Kasumi-1 (cell line): ENCODE results near the gene ATG101.
A peak's percentile ranks its signal among the peaks of the same experiment; 100 is the strongest.
"Not testable (repeated sequence)": the region's sequence is repeated elsewhere in the genome, so short reads cannot be mapped to it uniquely, and the experiment has no call there.

Experiments used
- DNase-seq, 2 experiments: peaks; one replicate each; lab custom pipeline; 2025; lab: John Stamatoyannopoulos, UW

The ATG101 gene

DNA sequence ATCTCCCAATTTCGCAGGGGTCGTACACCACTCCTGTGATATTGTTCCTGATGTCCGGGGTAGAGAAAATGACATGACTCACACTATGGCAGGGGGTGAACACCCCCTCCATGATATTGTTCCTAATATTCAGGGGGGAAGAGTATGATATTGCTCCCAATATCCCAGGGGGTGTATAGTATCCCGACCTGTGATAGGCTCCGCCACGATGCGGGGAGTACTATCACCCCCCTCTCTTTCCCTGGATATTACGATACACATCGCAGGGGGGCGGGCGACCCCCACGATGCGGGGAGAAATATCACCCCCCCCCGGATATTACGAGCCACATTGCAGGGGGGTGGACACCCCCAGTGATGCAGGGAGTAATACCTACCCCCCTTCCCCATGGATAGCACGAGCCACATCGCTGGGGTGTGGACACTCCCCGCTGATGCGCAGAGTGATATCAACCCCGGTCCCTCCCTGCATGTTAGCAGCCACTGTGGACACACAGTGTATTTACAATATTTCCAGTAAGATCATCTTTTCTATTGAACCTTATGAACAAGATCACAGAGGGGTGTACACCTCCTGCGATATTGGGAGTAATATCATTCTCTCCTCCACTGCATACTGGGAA is 27.4 kb downstream of the ATG101 start:
- DNase-seq = no peak

DNA sequence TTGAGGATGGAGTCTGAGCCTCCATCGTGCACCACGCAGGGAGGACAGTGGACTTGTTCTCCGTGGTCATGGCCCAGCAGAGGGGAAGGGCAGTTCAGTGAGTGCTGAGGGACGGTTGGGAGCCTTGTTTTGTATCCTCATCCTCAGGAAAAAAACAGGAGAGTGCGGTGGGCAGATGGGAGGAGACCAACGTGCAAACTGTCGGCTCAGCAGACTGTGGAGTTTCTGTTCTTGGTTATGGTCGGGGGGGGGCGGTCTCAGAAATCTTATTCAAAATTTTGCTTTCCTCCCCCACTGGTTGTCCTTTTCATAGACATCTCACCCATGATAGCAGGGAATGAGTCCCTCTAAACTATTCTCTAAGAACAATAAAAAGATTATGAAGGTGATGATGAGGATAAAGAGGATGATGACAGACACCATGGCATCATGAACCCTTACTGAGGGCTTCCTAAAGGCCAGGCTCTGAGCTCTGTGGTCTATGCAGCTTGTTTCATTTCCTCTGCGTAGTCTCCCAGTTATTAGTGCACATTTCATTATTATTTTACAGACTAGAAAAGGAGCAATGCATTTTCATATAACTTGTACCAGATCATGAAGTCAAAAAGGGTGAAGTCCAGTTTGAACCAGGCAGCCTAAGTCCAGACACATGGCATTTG is 34.8 kb downstream of the ATG101 start:
- DNase-seq = not testable (repeated sequence)

DNA sequence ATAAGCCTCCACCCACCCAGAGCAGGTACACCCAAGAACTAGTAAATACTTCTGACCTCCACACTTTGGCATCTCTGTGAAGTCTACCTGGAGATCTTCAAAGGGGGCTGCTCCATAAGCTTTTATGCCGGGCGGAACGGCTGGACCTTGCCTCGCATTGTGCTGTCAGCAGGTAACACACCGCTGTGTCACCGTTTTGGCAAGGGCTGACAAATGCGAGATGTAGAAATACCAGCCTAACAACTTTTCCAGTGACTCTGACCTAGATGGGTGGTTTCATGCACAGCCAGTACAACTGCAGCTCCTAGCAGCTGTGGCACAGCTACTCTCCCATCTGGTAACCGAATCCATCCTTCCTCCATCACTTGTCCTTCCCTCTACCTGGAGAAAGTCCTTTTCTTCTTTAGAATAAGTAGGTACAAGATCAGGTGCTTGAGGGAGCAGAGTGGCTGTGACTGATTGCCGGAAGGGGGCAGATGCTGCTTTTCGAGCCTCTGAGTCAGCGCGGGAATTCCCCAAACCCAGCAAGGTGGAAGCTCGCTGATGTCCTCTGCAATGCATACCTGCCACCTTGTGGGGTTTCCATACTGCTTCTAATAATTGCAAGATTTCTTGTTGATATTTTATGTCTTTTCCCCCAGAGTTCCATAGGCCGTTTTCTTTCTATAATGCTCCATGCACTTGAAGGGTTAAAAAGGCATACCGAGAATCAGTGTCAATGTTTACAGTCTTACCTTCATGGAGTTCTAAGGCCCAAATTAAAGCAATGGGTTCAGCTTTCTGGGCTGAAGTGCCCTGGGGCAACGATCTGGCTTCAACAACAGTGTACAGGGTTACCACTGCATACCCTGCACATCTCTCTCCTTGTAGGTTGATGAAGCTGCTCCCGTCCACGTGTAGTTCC is 46.7 kb downstream of the ATG101 start:
- not testable (repeated sequence) for DNase-seq

DNA sequence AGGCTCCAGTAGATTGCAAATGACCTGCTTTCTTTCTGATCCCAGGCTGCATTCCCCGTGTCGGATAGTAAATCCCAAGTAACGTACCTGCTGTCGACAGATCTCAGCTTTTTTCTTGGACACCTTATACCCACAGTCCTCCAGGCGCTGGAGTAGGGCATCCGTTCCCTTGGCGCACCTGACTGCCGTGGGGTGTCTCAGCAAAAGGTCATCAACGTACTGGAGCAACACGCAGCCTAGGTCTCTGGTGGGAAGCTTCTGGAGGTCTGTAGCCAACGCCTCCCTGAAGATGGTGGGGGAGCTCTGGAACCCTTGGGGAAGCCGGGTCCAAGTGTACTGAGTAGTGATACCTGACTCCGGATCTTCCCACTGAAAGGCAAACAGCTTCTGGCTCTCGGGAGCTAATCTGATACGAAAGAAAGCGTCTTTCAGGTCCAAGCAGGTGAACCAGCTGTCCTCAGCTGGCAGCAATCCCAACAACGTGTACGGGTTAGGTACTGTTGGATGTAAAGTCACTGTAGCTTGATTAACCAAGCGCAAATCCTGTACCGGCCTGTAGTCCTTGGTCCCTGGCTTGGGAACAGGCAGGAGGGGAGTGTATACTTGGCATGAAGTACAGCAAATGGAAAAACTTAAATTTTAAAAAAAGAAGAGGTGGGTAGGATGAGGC is 48.2 kb downstream of the ATG101 start:
- DNase-seq = not testable (repeated sequence)

DNA sequence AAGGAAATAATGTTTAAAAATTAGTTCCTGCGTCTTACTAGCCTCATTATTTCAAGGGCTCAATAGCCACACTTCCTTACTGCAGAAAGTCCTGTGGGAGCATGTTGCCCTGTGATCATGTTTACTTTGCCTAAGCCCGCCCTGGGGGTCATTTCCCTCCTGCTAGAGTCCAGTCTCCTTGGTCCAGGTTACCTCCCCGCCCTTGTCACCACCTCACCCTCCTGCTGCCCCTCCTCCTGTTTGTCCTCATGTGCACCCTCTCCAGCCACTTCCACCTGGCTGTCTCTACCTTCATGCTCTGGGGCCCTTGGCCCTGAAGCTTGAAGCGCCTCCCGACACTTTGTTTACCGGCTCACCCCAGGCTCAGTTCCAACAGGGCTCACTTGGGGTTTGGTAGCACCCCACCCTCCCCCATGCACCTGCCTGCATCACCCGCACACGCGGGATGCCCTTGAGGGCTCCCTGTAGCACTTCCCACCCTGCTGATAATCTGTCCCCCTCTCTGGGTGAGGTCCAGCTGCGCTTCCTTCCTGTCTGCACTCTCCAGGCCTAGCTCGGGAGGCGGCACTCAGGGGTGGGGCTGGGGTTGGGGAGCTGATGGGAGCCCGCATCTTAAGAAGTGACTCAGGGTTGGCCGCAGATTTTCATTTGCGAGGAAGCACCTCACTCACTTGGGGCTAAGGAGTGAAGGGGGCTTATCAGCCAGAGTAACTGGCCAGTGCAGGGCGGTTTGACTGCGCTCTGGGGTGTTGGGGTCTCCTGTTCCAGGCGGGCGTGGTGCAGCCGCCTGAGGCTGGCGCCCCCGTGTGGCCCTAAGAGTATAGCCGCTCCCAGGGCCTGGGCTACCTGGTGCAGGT is 49.8 kb downstream of the ATG101 start:
- peak; percentile 22 to 48 for DNase-seq

DNA sequence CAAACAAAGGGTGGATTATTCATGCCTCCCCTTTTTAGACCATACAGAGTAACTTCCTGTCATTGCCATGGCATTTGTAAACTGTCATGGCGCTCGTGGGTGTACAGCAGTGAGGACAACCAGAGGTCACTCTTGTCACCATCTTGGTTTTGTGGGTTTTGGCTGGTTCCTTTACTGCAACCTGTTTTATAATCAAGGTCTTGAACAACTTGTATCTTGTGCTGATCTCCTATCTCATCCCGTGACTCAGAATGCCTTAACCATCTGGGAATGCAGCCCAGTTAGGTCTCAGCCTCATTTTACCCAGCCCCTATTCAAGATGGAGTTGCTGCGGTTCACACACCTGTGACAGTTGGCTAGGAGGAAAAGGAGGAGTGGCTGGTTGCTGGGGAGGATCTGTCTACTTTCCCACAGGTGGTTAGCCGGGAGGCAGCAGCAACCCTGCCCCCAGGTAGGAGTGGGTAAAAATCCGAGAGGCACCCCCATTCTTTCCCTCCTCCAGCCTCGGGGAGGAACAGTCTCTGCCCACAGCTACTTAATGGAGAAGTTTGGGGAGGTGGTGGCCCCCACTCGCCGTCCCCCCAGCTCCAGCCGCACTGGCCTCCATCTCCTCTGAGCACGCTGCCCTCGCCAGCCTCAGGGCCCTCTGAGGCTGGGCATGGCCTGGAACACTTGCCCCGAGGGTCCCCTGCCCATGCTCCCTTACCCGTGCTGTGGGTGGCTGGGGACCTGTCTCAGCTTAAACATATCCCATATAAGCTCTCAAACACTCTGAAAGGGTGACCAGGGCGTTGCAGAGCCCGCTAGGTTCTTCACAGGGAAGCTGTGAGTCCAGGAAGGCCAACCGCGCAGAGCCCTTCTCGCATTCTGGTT is 51.4 kb downstream of the ATG101 start:
- no peak for DNase-seq

DNA sequence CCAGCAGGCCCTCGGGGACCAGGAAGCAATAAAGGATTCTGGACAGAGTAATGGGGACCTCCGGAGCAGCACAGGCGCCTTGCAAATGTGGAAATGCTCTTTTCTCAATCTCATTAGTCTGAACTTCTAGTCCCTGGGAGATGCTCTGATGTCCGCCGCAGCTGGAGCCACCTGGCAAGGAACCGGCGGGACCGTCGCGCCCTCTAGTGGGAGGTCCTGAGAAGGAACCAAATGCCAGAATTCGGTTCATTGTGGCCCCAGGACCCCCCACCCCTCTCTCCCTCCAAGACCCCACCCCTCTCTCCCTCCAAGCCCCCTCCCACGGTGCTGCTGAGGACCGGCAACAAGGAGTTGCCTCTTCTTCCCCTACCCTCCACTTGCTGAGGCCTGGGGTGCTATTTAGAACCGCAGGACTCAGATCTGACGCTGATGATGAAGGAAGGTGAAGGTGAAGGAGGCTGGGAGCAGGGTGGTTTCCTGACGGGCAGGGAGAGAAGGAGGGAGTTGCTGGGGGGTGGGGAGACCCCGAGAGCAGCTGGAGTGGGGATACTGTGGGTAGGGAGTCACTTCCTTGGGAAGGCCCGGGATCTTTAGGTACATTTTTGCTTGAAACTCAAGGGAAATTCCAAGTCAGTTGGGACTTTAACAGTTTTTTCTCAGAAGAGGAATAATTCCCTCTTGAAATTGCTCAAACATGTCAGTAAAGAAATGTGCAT is 52.2 kb downstream of the ATG101 start:
- peak; percentile 47 to 63 for DNase-seq

DNA sequence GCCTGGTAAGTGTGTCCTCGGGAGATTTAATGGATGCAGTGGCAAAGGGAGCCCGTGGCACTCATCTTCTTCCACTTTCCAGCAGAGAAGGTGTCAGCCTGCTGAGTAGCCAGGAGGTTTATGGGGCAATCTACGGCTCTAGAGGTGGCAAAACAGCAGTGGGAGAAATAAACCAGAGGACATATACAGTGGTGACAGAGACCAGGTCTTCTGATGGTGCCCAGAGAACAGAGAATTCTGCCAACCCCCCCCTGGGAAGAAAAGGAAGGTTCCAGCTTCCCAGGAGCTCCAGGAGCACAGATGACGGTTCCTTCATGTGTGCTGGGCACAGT is 52.7 kb downstream of the ATG101 start:
- DNase-seq = no peak

DNA sequence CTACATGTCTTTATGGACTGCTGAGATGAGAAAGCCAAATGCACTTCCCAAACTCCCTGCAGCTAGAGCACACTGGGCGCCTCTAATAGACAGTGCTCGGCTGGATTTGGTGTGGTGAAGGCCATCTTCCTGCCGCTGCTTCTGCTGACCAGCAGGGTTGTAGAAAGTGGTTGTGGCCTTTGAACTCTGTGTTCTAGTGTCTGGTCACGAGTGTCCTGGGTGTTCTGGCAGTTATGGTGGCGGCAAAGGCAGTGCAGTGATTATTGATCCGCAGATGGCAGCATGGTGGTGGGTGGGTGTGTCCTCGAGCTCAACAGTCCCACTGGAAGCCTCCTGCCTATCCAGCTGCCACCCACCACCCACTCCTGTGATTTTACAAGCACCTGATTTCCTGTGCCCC is 53.1 kb downstream of the ATG101 start:
- DNase-seq = no peak

DNA sequence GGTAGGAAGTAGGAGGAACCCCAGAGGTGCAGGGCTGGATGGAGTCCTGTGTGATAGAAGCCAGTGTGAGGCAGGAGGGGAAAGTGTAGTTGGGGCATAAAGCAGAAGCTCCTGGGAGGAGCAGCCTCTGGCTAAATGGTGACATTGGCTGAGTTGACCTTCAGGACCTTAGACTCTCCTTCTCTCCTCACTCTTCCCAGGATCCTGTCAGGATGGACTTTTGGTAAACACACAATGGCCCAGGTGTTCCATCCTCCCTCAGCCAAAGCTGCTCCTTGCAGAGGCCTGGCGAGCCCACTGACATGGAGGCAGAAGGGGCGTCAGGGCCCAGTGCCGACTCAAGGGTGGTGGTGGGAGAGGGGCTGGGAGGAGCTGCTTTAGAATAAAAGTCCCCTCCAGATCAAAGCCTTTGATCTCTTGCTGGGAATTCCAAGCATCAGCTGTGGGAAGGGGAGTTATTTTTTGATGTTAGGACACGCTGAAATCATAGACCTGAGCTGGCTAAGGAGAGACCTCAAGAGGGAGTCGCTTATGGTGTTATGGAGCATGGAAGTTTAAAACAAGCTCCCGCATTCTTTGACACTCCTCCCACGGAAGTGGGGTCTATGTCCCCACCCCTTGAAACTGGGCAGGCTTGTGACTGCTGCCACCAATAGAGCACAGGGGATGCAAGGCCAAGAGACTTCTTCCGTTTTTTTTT is 53.9 kb downstream of the ATG101 start:
- DNase-seq = no peak

DNA sequence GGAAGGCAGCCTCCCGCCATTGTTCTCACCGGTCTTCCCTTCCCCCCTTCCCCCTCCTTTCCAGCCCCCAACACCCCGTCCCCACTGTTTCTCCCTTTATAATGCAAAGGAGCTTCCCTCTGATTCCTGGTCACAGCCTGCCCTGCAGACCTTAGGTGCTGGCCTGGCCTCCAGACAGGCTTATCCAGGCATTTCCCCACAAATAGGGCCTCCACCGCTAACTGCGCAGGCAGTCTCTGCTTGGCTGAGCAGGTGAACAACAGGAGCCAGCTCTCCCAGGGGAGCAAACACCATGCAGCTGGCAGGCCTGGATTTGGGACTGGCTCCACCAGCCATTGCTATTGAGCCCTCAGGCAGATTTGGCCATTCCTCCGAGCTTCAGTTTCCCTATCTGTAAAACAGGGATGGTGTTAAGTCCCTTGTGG is 55.7 kb downstream of the ATG101 start:
- DNase-seq = no peak

DNA sequence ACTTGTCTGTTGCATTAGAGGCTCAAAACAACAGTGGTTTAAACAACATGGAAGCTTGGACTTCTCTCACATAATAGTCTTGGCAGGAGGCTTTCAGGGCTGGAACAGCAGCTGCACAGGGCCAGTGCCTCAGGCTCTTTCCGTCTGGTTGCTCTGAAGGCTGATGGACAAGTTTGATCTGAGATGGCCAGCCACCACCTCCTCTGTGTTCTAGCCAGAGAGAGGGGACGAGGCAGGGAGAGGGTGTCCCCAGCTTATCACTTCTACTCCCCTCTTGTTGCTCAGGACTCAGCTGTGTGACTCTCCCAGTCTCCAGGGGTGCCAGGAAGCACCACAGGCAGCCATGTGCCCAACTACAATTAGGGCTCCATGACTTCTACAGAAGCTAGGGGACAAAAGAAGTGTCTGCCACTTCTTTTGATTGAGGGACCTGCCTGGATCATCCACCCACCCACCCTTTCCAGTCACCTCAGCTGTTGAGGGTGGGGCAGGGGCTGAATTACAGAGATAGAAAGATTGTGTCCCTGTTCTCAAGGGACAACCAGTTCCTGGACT is 56.3 kb downstream of the ATG101 start:
- DNase-seq = no peak
